OCI-LY1 (cell line): ENCODE measurements around the gene LYPD1.

Source experiments
- H2AFZ ChIP-seq: fragments of 200-600 bp; sonication (generic), shearing (Covaris generic); 2 replicates; pipeline ENCODE4 v1.6.0; 2014; ENCODE audit warnings: antibody characterized with exemption, mild to moderate bottlenecking, low read length
- H3F3A ChIP-seq: fragments of 200-600 bp; sonication (generic), shearing (Covaris generic); 2 replicates; pipeline ENCODE4 v1.6.0; 2014; ENCODE audit warnings: mild to moderate bottlenecking, antibody characterized with exemption, low read length, moderate library complexity; ENCODE audit not compliant: insufficient read depth
- H3K27ac ChIP-seq: fragments of 200-600 bp; sonication (generic); 2 replicates; pipeline ENCODE4 v1.5.1; 2014; ENCODE audit warnings: low read length, mixed run types, mild to moderate bottlenecking, low read depth; ENCODE audit not compliant: poor library complexity, severe bottlenecking
- H3K27me3 ChIP-seq: fragments of 200-600 bp; sonication (generic); 2 replicates; pipeline ENCODE4 v1.6.0; 2014; ENCODE audit warnings: antibody characterized with exemption, mild to moderate bottlenecking, low read length, moderate library complexity; ENCODE audit not compliant: insufficient read depth
- H3K36me3 ChIP-seq: fragments of 200-600 bp; sonication (generic); 2 replicates; pipeline ENCODE4 v1.6.1; 2014; ENCODE audit warnings: mild to moderate bottlenecking, antibody characterized with exemption, low read length, moderate library complexity, mixed read lengths; ENCODE audit not compliant: insufficient read depth
- H3K4me1 ChIP-seq: fragments of 200-600 bp; sonication (generic); 2 replicates; pipeline ENCODE4 v1.5.1; 2014; ENCODE audit warnings: mild to moderate bottlenecking, low read length, moderate library complexity; ENCODE audit not compliant: insufficient read depth, severe bottlenecking
- H3K4me2 ChIP-seq: fragments of 200-600 bp; sonication (generic), shearing (Covaris generic); 2 replicates; pipeline ENCODE4 v1.6.1; 2014; ENCODE audit warnings: low read length
- H3K4me3 ChIP-seq: fragments of 200-600 bp; sonication (generic); 2 replicates; pipeline ENCODE4 v1.5.1; 2014; ENCODE audit warnings: low read length, low read depth, mild to moderate bottlenecking, mixed read lengths; ENCODE audit not compliant: poor library complexity, severe bottlenecking
- H3K79me2 ChIP-seq: fragments of 200-600 bp; shearing (Covaris generic); 2 replicates; pipeline ENCODE4 v1.6.1; 2016; ENCODE audit warnings: mixed run types, low read length, mixed read lengths; ENCODE audit not compliant: insufficient read depth
- H3K9ac ChIP-seq: fragments of 200-600 bp; sonication (generic), shearing (Covaris generic); 2 replicates; pipeline ENCODE4 v1.6.1; 2014; ENCODE audit warnings: mild to moderate bottlenecking, low read length, mixed read lengths
- H3K9me2 ChIP-seq: fragments of 200-600 bp; sonication (generic), shearing (Covaris generic); 2 replicates; pipeline ENCODE4 v1.6.1; 2014; ENCODE audit warnings: low read depth, mild to moderate bottlenecking, low read length, mixed read lengths
- H3K9me3 ChIP-seq: fragments of 200-600 bp; shearing (Covaris generic); 2 replicates; pipeline ENCODE4 v1.6.1; 2014; ENCODE audit warnings: low read length, mixed read lengths
- H4K20me1 ChIP-seq: fragments of 200-600 bp; sonication (generic), shearing (Covaris generic); 2 replicates; pipeline ENCODE4 v1.6.0; 2016; ENCODE audit warnings: mild to moderate bottlenecking, low read length; ENCODE audit not compliant: insufficient read depth
- EZH2 ChIP-seq: fragments of 200-600 bp; sonication (generic), shearing (Covaris generic); IDR thresholded peaks from 2 replicates; pipeline ENCODE4 v1.8.0; 2017; ENCODE audit warnings: borderline replicate concordance, mixed run types, mild to moderate bottlenecking, antibody characterized with exemption, low read length, moderate library complexity, mixed read lengths
- TF ChIP-seq, protein P1 (sequence below): fragments of 200-600 bp; sonication (generic), shearing (Covaris generic); IDR thresholded peaks from 2 replicates; pipeline ENCODE4 v1.5.1; 2017; ENCODE audit warnings: mild to moderate bottlenecking, antibody characterized with exemption, low read length, moderate library complexity, mixed read lengths

Gene LYPD1

DNA sequence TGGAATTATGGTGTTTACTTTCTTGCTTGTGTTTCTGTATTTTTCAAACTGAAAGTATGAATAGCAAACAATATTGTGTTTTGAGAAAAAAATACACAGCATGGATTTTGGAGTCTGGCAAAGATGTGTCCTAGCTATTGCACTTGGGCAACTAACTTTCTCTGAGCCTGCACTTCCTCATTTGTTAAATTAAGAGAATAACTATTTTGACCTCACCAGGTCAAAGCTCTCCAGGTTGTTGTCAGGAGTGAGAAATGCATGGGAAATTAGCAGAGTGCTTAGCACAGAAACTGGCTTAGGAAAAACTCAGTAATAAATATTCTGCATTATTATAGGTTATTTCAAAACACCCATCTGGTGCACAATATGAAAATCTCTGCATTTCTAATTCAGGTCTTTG, 28.2 kb downstream of the LYPD1 start:
- H3K36me3 ChIP-seq, result no peaks in the 10 kb centered on the region
- H4K20me1 ChIP-seq, result no peaks in the 10 kb centered on the region
- H3K9ac ChIP-seq, result no peak overlapping the region
- H3K9me3 ChIP-seq, result no peaks in the 10 kb centered on the region
- H3K4me3 ChIP-seq, result no peak overlapping the region
- H3K27ac ChIP-seq, result peak overlapping the region; percentile 95
- H3K79me2 ChIP-seq, result no peaks in the 10 kb centered on the region
- H2AFZ ChIP-seq, result no peak overlapping the region
- H3K9me2 ChIP-seq, result no peaks in the 10 kb centered on the region
- TF ChIP-seq, protein P1, sequence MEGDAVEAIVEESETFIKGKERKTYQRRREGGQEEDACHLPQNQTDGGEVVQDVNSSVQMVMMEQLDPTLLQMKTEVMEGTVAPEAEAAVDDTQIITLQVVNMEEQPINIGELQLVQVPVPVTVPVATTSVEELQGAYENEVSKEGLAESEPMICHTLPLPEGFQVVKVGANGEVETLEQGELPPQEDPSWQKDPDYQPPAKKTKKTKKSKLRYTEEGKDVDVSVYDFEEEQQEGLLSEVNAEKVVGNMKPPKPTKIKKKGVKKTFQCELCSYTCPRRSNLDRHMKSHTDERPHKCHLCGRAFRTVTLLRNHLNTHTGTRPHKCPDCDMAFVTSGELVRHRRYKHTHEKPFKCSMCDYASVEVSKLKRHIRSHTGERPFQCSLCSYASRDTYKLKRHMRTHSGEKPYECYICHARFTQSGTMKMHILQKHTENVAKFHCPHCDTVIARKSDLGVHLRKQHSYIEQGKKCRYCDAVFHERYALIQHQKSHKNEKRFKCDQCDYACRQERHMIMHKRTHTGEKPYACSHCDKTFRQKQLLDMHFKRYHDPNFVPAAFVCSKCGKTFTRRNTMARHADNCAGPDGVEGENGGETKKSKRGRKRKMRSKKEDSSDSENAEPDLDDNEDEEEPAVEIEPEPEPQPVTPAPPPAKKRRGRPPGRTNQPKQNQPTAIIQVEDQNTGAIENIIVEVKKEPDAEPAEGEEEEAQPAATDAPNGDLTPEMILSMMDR, result no peak
- no peak for TF ChIP-seq EZH2
- H3K4me2 ChIP-seq, result no peak overlapping the region
- no peaks in the 10 kb centered on the region for H3F3A ChIP-seq
- H3K27me3 ChIP-seq, result no peaks in the 10 kb centered on the region
- peaks cover 53% of the 10 kb centered on the region for H3K4me1 ChIP-seq

DNA sequence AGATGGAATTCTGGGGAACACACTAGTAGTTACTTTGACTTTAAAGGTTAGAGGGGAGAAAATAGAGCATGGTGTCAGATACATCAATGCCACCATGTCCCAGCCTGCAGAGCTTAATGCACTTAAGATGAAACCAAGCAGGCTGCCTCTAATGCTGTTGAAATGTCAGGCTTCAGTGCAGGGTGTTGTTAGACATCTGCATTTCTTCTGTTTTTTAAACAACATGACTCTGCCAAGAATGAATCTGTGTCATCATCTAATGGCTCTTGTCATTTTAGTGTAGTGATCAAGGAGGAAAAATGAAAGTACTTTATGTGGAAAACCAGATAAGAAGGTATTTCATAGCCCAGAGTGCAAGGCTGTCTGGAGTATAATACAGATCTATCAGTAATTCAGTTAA, 29.9 kb downstream of the LYPD1 start:
- no peaks in the 10 kb centered on the region for H3K9me3 ChIP-seq
- no peaks in the 10 kb centered on the region for H3K36me3 ChIP-seq
- H3K4me3 ChIP-seq, result no peak overlapping the region
- H3K4me1 ChIP-seq, result peaks cover 36% of the 10 kb centered on the region
- H2AFZ ChIP-seq, result no peak overlapping the region
- H3K9me2 ChIP-seq, result no peaks in the 10 kb centered on the region
- TF ChIP-seq EZH2, result no peak
- TF ChIP-seq, protein P1, result no peak
- H3K79me2 ChIP-seq, result no peaks in the 10 kb centered on the region
- H3K9ac ChIP-seq, result no peak overlapping the region
- H3K27ac ChIP-seq, result no peak overlapping the region
- H4K20me1 ChIP-seq, result no peaks in the 10 kb centered on the region
- no peaks in the 10 kb centered on the region for H3K27me3 ChIP-seq
- H3F3A ChIP-seq, result no peaks in the 10 kb centered on the region
- no peak overlapping the region for H3K4me2 ChIP-seq

DNA sequence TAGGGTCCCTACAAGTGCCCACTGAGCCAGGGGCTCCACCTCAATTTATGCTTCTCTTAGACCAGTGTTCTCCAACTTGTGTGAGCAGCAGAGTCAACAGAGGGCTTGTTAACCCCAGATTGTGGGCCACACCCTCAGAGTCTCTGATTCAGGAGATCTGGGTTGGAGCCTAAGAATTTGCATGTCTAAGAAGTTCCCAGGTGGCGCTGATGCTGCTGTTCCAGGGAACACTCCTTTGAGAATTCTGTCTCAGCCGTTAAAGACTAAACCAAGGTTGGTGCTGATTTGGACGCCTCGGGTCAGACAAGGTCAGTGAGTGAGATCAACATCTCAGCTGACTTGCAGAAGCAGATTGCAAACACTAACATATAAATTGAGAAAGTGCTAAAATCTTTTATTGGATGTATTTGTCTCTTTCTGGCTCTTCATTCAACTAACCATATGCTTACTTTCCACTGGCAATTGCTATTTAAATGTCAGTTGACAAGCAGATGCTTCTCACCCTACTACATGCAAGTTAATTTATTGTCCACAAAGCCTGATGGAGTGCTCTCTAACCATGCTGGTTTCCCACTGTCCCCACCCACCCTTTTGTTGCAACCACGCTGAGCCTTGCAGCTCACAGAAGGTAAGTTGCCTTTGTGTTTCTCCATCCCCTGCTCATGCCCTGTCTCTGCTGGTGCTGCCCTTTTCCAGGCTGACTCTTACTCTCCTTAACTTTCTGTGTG, 31.5 kb downstream of the LYPD1 start:
- H3K9me2 ChIP-seq, result no peaks in the 10 kb centered on the region
- no peak overlapping the region for H3K4me2 ChIP-seq
- H3K27me3 ChIP-seq, result no peaks in the 10 kb centered on the region
- no peak overlapping the region for H3K9ac ChIP-seq
- peaks cover 19% of the 10 kb centered on the region for H3K4me1 ChIP-seq
- H3K4me3 ChIP-seq, result no peak overlapping the region
- H3K9me3 ChIP-seq, result no peaks in the 10 kb centered on the region
- no peak overlapping the region for H3K27ac ChIP-seq
- TF ChIP-seq EZH2, result no peak
- TF ChIP-seq, protein P1, result no peak
- H3F3A ChIP-seq, result no peaks in the 10 kb centered on the region
- no peaks in the 10 kb centered on the region for H4K20me1 ChIP-seq
- no peak overlapping the region for H2AFZ ChIP-seq
- no peaks in the 10 kb centered on the region for H3K36me3 ChIP-seq
- no peaks in the 10 kb centered on the region for H3K79me2 ChIP-seq
